Measurements from ENCODE around the gene RAB17.

DNA sequence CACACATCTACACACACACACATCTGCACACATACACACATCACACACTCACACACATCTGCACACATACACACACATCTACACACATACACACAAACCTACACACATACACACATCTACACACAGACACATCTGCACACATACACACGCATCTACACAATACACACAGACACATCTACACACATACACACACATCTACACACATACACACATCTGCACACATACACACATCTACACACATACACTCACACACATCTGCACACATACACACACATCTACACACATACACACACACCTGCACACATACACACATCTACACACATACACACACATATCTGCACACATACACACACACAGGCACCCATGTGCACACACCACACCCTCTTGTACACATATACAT, 24.6 kb downstream of the RAB17 start:
- TF ChIP-seq, protein P1, sequence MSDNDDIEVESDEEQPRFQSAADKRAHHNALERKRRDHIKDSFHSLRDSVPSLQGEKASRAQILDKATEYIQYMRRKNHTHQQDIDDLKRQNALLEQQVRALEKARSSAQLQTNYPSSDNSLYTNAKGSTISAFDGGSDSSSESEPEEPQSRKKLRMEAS (IDR thresholded peaks at IDR 0.05; ENCODE audit: low read depth, low read length): no peak
- TF ChIP-seq, protein P2, sequence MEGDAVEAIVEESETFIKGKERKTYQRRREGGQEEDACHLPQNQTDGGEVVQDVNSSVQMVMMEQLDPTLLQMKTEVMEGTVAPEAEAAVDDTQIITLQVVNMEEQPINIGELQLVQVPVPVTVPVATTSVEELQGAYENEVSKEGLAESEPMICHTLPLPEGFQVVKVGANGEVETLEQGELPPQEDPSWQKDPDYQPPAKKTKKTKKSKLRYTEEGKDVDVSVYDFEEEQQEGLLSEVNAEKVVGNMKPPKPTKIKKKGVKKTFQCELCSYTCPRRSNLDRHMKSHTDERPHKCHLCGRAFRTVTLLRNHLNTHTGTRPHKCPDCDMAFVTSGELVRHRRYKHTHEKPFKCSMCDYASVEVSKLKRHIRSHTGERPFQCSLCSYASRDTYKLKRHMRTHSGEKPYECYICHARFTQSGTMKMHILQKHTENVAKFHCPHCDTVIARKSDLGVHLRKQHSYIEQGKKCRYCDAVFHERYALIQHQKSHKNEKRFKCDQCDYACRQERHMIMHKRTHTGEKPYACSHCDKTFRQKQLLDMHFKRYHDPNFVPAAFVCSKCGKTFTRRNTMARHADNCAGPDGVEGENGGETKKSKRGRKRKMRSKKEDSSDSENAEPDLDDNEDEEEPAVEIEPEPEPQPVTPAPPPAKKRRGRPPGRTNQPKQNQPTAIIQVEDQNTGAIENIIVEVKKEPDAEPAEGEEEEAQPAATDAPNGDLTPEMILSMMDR (IDR thresholded peaks at IDR 0.05; ENCODE audit: low read depth, low read length): no peak
